ENCODE results near the gene RTL1.

The RTL1 gene

DNA sequence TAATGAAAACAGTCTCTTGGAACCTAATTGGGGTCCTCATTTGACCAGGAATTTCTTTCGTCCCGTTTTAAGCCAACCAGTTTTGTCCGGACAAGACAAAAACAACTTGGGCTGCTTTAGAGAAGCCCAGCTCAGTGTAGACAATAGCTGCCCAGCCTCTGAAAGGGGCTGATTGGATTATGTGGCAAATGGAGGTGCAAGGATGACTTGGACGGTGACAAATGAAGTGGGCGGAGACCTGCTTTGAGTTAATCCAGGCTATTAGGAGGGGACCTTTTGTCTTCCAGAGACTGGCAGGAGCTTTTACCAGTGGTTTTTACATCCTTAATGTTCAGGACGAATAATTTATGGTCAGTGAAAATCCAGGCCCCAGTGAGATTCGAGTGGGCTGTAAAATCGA is 72.8 kb downstream of the RTL1 start:
- H3K9me3 ChIP-seq (ENCODE audit: low read length), result peaks cover 8% of the 10 kb centered on the region
- H3K36me3 ChIP-seq (ENCODE audit: insufficient read depth, low read length), result no peaks in the 10 kb centered on the region
- H2AFZ ChIP-seq (ENCODE audit: low read depth, low read length), result peak overlapping the region; percentile 8
- H3K27me3 ChIP-seq (ENCODE audit: insufficient read depth, low read length), result no peaks in the 10 kb centered on the region
- no peak overlapping the region for H3K4me3 ChIP-seq (ENCODE audit: low read length)
- peaks cover 38% of the 10 kb centered on the region for H3K4me1 ChIP-seq (ENCODE audit: insufficient read depth, low read length)

Measured in neuron (in vitro differentiated cells).